ENCODE results near the gene PSMB4.
"Not testable (repeated sequence)": the region's sequence is repeated elsewhere in the genome, so short reads cannot be mapped to it uniquely, and the experiment has no call there.

The PSMB4 gene

DNA sequence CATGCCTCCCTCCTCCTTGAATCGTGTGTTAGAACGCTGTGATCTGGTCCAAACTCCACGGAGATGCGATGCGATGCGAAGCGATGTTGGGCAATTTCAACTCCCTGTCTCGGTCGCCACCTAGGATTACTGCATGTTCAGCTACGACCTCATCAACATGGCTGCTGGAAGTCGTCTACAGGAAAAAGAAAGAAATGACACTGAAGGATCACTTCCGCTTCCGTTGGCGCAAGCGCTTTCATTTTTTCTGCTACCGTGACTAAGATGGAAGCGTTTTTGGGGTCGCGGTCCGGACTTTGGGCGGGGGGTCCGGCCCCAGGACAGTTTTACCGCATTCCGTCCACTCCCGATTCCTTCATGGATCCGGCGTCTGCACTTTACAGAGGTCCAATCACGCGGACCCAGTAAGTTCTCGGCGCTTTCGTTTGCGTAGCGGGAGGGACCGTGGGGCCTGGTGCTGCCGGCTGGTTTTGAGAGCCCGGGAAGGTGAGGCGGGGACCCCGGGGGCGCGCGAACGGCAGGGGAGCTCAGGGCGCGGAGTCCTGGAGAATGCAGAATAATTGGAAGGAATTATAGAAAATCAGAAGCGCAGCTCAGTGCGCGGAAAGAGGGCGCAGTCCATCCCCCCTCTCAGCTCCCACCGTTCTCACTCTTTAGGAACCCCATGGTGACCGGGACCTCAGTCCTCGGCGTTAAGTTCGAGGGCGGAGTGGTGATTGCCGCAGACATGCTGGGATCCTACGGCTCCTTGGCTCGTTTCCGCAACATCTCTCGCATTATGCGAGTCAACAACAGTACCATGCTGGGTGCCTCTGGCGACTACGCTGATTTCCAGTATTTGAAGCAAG is at the start of gene PSMB4:
PSMB4 (plus strand) TSS at position 250 of the 848 bp plus-strand sequence; CDS start at position 265, 15 bp downstream.
- peak; percentile 85 for DNase-seq (ENCODE audit: low spot score)

DNA sequence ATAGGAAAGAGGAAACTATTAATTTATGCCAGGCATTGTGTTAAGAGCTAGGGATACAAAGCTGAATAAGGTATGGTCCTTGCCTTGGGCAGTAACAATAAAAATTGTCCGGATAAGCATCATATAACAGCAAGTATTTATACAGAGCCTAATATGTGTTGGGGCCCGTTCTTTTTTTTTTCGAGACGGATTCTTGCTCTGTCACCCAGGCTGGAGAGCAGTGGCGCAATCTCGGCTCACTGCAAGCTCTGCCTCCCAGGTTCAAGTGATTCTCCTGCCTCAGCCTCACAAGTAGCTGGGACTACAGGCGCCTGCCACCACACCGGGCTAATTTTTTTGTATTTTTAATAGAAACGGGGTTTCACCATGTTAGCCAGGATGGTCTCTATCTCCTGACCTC is 49.0 kb upstream of the PSMB4 start:
- DNase-seq (ENCODE audit: low spot score) = not testable (repeated sequence)

DNA sequence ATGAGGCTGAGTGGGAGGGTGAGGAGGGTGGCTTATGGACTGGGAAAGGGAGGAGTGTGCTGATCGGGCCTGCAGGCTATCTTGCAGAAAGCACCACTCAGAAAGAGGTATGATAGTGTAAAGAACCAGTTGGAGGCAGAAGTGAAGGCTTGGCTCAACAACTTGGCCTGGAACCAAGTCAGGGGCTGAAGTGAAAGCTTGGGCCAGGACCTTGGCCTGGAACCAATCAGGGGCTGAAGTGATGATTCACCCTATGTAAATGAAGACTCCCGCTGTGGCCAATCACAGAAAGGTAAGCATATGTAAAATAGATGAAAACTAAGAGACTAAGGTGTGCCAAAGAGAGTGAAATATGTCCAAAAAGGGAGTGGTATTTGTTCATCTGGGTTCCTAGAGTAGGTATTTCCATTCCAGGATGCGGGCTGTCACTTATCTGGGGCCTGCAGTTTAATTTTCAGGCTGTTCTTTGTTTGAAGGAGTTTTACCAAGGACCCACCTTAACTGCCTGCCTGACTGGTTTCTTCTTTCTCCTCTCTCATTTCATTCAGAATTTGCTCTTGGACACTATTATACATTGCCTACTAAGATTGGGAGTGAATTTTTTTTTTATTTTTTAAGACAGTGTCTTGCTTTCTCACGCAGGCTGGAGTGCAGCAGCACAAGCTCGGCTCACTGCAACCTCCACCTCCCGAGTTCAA is 47.2 kb upstream of the PSMB4 start:
- no peak for DNase-seq (ENCODE audit: low spot score)

DNA sequence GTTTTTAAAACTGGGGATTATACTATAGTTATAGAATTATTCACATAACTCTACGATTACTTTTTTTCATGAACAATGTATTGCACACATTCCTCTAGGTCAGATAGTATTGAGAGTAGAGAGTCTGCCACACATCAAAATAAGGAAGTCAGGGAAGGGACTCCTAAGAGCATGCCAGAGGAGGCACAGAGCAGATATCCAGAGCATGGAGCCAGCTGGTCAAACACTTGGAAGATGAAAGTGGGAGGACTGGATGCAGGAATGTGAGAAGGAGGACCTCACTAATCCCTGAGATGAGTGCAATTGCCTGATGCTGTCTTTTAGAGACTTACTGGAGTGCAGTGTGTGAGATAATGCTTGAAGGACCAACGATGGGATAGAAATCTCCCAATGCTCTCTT is 42.7 kb upstream of the PSMB4 start:
- no peak for DNase-seq (ENCODE audit: low spot score)

DNA sequence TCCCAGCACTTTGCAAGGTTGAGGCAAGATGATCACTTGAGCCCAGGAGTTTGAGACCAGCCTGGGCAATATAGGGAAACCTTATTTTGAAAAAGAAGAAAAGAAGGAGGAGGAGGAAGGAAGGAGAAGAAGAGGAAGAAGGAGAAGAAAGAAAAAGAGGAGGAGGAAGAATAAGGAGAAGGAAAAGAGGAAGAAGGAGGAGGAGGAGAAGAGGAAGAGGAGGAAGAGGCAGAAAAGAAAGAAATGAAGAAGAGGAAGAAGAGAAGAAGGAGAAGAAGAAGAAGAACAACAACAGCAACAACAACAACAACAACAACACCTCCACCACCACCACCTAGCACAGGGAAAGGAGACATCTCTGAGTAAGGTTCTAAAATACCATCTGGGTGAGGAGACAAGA is 37.5 kb upstream of the PSMB4 start:
- DNase-seq (ENCODE audit: low spot score) = no peak

DNA sequence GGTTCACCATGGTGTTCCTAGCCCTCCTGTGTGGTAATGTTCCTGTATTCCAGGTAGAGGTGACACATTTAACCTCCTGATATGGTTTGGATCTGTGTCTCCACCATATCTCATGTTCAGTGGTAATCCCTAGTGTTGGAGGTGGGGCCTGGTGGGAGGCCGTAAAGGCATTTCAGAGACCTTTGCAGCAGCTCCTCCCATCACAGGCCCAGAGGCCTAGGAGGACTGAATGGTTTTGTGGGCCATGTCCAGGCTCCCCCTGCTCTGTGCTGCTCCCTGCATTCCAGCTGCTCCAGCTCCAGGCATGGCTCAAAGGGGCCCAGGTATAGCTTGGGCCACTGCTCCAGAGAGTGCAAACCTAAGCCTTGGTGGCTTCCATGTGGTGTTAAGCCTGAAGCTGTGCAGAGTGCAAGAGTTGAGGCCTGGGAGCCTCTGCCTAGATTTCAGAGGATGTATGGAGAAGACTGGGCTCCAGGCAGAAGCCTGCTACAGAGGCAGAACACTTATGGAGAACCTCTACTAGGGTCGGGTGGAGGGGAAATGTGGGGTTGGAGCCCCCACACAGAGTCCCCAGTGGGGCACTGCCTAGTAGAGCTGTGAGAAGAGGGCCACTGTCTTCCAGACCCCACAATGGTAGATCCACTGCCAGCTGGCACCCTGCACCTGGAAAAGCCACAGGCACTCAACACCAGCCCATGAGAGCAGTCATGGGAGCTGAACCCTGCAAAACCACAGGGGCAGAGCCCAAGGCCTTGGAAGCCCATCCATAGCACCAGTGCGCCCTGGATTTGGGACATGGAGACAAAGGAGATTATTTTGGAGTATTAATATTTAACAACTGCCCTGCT is 36.8 kb upstream of the PSMB4 start:
- no peak for DNase-seq (ENCODE audit: low spot score)

DNA sequence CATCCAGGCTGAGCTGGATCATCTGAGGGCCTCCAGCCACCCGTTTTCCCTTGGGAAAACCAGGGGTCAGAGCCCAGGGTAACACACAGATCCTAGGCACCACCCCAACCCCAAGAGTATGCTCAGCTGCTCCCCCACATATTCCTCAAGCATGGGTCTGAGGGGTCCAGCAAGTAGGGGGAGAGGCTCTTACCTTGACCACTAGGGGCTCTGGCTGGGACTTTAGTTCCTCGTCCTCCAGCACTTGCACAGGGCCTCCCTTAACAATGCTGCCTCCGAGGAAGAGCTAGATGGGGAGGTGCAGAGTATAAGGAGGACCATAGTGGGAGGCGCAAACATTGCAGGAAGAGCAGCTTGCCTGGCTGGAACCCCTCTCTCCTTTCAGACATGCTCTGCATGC is 34.4 kb upstream of the PSMB4 start:
- DNase-seq (ENCODE audit: low spot score) = no peak

DNA sequence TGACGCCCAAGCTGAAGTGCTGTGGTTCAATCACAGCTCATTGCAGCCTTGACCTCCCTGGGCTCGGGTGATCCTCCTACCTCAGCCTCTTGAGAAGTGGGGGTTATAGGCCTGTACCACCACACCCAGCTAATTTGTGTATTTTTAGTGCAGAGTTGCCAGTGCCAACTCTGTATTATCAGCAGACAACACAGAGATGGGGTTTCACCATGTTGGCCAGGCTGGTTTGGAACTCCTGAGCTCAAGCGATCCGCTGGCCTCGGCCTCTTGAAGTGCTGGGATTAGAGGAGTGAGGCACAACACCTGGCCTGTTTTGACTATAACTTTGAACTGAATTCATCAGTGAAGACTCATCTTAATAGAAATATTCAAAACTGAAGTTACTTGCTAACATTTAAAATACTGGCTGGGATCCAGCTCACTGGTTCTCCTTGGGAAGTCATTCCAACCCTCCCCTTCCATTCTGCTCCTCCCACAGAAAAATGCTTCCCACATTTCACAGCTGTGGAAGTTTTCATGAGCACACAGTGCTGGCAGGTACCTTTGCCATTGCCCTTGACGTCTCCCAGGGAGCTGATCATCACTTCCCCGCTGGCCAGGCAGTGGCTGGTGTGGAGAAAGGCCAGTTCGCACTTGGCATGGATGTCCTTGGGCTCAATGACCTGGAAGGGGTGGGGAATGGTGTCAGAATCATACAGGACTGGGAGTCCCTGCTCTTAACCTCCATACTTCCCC is 31.5 kb upstream of the PSMB4 start:
- DNase-seq (ENCODE audit: low spot score) = no peak

DNA sequence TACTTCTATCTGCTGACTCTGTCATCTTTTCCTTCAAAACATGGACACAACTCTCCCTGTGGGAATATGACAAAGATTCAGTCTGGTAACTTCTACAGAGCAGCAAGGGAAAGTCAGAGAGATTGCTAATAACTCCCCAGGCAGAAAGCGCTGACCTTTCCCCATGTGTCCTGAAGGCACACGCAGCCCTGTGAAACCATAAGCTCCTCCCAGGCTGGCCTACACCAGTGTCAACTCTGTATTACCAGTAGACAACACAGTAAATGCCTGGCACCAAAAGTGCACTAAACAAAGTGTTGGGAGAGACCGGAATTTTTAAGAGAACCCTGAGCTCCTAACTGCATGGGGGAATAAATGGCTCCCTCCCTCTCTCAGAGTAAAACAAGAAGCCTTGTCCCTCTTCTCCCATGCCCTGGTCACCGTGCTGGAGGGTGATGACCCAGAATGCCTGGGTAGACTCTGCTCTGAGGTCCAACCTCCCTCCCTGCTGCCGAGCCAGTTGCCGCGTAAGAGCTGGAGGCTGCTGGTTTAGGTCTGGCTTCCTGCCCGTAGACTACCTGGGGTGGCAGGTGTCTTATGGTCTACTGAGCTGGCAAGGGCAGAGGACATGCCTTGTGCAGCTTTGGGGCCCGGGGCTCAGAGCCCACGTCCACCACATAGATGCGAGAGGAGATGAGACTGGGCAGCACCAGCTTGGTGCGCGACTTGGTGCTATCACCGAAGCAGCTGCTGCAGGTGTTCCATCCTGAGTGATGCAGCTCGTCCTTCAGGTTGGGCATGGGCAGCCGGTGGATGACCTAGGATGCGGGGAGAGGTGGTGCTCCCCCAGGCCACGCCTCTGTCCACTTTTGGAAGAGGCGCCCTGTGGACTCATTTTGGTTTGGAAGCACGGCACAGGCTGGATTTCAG is 30.7 kb upstream of the PSMB4 start:
- DNase-seq (ENCODE audit: low spot score) = no peak

DNA sequence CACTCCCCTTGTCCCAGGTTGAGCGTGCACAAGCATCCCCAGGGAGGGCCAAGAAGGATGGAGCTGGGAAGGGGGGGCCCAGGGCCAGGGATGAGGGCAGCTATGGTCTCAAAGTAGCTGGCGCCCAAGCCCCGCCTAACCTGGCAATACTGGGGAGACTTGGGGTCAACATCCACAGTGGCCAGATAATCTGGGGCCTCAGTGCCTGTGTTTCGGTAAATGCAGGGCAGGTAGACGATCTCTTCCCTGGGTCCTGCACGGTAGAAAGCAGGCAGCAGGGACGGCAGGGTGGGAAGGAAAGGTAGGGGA is 30.1 kb upstream of the PSMB4 start:
- DNase-seq (ENCODE audit: low spot score) = no peak

DNA sequence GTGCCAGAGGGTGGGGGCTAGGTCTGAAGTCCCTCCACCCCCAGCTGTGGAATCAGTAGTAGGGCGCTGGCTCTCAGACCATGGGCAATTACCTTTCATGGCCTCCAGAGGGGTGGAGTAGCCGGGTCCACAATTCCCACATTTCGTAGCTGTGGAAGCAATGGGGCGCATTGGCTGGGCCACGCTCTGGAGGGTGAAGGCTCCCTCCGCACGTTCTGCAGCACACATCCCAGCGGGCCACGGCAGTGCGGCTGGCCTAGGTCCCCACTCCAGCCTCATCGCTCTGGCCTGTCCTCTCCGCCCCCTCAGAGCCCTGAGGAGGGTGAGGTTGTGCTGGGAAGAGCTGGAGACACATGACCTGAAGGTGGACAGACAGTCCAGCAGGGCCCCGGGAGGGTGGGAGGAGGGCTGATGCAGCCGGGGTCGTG is 29.7 kb upstream of the PSMB4 start:
- DNase-seq (ENCODE audit: low spot score) = no peak

DNA sequence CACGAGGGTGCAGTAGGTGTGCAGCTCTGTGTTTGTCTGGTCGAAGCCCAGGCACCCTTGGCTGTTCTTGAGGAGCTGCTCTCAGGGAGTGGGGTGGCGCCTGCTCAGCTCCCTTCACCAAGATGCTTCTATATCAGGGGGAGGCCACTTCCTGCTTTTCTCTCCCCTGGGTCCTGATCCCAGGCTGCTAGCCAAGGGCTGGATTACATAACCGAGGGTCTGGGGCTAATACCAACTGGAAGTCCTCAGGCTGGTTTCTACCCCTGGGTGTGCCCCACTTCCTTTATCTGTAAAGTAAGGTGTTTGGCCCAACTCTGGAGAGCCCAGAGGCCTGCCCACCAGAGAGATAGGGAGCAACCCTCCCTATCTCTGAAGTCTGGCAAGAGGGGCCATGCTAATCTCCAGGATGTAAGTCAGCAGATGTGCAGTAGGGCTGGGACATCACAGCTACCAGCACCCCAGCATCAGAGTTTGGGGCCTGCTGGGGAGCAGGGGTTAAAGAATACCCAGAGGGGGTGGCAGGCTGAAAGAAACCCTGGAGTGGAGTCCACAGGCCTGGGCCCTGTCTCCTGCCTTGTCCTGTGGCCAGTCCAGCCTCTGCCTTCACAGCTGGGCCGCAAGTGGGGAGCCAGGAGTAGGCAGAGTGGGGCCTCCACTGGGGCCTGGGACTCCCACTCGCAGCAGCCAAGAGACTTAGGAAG is 29.0 kb upstream of the PSMB4 start:
- no peak for DNase-seq (ENCODE audit: low spot score)

DNA sequence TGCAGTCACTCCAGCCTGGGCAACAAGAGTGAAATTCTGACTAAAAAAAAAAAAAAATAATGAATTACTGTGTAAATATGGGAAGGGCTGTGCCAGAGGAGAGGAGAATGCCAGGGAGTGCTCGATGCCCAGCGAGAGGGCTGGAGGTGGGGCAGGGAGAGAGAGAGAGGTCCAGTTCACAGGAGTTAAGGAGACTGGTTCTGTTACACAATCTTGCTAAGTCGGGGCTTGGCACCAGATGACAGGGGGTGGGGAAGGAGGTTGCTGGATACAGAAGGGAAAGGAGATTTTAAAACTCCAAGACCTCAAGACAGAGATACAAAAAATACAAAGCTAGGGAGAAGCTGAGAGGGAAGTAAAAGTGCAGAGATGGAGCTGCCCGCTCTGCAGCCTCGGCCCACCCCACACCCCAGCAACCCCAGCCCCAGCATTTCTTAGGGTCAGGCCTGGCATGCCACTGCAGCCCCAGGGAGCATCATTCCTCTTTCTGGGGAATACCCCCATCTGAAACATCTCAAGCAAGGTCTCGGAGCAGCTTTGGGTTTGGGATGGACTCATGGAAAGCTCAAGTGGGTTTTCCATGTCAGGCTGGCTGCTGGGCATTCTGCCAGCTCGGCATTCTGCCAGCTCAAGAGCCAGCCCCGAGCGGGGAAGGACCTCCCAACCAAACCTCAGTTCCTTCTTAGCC is 27.9 kb upstream of the PSMB4 start:
- no peak for DNase-seq (ENCODE audit: low spot score)

DNA sequence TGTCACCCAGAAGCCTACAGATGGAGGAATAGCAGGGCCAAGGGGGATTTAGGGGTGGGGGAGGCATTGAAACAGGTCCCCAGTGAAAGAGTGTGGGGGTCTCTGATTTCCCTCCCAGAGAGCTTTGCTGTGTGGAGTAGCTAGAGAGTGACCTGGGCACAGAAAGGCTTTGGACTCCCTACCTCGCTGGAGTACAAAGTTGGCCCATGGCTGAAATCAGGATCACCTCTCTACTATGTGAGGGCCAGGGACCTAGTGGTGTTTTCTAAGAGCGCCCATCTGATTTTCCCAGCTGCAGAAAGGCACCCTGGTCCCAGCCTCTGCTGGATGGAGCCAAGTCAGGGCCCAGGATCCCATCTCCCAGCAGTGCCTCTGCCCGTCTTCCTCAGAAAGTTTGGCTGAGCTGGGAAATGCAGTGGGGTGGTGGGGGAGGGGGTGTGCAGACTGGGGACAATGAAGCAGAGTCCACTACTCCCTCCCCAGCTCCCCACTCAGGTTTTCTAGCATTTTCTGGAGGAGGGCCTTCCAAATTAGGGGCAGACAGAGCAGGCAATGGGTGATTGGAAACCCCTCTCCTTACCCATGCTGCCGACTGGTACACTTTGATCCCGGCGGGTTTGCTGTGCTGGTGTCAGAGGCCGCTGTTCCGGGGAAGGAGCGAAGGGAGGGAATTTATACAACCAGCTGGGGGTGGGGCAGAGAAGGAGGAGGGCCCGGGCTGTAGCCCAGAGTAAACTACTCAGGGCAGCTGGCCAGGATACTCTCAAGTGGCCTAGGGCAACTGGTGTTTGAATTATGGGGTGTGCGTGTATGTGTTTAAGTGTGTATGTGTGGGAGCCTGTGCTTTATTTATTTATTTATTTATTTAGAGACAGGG is 27.1 kb upstream of the PSMB4 start, which contains the start of gene SELENBP1:
SELENBP1 (minus strand) TSS at position 648 of the 877 bp plus-strand sequence; CDS start at position 584, 64 bp downstream.
- DNase-seq (ENCODE audit: low spot score) = no peak

DNA sequence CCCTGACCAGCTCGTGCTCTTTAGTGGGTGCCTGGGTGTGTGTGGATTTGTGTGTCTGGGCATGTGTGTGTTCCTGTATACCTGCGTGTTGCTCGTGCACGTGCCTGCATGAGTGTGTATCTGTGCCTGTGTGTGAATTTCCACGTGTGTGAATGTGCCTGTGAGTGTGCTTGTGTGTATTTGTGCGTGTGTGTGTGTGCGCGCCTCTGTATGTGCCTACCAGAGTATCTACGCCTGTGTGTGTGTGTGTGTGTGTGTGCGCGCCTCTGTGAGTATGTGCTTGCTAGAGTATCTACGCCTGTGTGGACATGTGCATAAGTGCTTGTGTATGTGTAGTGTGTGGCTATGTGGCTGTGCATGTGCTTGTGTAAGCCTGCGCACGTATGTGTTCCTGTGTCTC is 26.2 kb upstream of the PSMB4 start:
- no peak for DNase-seq (ENCODE audit: low spot score)

DNA sequence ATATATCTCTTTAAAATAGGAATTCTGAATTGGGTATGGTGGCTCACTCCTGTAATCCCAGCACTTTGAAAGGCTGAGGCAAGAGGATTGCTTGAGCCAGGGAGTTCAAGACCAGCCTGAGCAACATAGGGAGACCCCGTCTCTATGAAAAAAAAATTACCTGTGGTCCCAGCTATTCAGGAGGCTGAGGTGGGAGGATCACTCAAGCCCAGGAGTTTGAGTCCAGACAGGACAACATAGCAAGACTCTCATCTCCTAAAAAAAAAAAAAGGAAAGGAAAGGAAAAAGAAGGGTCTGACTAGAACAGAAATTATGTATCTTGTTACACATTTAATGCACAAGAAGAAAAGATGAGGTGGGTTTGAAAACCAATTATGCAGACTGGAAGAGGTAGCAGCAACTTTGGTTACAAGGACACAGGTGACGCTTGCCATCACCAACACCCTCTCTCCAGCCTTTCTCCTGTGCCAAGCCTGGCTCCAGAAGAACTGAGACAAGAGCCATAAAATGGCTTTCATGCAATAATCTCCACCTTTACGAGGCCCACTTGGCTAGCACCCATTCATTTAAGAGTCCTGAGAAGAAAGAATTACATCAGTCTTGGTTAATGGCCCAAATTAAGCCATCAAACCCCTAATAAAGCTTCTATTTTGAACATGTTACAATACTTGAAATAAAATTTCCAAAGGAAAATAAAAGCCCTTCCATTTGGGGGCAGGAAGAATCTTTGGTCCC is 22.1 kb upstream of the PSMB4 start:
- DNase-seq (ENCODE audit: low spot score) = no peak

DNA sequence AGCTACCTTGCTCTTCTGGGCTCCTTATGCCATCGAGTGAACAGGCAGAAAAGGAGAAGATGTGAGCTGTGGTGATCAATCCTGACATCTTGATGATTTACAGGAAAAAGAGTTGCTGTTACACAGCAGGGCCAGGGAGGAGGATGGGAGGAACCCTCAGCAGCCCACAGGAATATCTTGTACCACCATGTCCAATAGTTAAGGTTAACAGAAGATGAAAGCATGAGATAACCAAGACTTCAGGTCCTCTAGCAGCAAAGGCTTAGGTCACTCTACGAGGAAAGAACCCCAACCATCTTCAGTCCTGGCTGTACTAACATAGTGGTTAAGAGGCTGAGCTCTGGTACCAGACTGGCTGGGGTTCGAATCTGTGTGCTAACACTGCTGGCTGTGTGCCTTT is 14.8 kb upstream of the PSMB4 start:
- no peak for DNase-seq (ENCODE audit: low spot score)

DNA sequence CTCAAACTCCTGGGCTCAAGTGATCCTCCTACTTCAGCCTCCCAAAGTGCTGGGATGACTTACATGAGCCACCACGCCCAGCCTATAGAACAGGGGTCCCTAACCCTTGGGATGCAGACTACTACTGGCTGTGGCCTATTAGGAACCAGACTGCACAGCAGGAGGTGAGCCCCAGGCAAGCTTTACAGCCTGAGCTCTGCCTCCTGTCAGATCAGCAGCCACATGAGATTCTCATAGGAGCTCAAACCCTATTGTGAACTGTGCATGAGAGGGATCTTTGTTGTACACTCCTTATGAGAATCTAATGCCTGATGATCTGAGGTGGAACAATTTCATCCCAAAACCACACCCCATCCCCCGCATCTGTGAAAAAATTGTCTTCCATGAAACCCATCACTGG is 13.4 kb upstream of the PSMB4 start:
- DNase-seq (ENCODE audit: low spot score) = no peak
